GM18909 (cell line): ENCODE results near the gene RSPH1.

ENCODE experiments used
- ATAC-seq: cut with Tn5 transposase; IDR thresholded peaks from one replicate; pipeline ENCODE4 v1.9.1; 2021; ENCODE audit warnings: mild to moderate bottlenecking; ENCODE audit not compliant: unreplicated experiment, poor library complexity

RSPH1 gene

DNA sequence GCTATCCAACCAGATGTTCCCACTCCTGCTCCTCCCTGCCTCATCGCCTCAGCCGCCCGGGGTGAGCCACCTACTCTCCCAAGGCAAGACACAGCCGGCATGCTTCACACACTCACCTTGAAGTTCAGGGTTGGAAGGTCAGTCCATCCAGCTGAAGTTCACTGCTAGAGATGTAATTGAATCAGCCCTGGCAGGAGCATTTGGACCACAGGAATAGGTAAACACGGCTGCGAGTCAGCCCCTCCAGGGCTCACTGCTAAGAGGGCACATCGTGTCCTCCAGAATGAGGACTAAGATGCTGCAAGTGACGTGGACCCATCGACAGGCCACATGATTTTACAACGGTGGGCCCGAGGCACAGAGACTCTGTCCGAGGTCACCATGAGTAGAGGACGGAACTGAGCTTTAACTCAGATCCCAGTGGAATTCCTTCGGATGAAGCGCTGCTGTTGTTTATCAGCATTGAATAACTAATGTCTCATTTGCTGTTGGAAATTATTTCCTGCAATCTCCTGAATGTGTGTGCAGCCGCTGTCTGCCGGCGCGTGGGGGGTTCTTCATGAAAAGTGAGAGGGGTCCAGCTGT lies 41.9 kb downstream of the RSPH1 start:
- ATAC-seq, result no peak

DNA sequence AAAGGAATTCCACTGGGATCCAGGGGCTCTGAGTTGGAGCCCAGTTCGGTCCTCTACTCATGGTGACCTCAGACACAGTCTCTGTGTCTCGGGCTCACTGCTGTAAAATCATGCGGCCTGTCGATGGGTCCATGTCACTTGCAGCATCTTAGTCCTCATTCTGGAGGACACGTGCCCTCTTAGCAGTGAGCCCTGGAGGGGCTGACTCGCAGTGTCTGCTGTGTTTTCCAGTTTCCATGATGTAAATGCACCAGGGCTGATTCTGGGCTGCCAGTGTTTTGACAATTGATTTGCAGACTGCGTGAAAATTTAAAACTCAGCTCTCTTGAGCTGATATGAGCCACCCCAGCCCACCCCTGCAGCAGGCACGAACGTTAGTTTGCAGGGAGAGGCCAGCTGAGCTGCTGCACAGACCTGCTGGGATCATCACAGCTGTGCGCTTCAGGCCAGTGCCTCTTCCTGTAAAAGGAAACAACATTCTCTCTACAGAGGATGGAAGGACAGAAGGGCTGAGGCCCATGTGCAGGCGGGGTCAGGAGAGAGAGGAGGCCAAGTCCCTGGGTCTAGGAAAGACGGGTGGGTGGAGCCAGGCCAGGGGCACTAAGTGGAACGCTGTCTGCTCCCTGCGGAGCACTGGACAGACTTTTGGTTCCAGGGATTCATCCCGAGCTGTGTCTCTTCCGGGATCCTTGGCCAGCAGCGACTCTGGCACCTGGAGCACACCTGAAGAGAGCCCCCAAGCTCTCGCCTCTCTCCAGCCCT lies 42.6 kb downstream of the RSPH1 start:
- no peak for ATAC-seq

DNA sequence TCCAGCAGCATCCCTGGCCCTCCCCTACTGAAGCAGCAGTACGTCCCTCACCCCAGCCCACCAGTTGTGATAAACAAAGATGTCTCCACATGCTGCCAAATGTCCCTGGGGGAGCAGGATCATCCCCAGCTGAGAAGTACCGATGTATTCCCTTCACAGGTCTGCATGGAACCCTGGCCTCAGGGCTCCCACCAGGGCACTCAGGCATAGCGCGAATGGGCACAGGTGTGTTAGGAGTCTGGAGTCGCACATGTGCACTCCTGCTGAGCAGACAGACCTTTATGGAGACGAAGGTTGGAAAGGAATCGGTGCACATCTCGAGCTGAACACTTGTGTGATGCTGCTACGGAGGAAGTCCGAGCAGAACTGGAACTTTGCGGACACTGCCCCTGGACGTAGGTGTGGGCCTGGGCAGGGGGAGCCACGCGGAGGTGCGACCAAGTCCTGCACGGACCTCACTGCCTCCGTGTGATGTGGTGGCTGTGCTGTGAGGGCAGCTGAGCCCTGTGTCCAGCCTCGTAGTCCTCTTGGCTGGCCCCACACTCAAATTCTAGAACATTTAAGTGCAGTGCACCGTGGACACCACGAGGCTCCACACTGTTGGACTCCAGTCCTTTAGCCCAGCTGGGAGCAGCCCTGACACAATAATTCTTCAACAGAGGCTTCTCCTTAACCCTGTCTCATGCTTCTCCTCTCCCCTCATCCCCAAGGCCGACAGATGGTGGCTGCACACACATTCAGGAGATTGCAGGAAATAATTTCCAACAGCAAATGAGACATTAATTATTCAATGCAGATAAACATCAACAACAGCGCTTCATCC lies 43.4 kb downstream of the RSPH1 start:
- ATAC-seq, result no peak

DNA sequence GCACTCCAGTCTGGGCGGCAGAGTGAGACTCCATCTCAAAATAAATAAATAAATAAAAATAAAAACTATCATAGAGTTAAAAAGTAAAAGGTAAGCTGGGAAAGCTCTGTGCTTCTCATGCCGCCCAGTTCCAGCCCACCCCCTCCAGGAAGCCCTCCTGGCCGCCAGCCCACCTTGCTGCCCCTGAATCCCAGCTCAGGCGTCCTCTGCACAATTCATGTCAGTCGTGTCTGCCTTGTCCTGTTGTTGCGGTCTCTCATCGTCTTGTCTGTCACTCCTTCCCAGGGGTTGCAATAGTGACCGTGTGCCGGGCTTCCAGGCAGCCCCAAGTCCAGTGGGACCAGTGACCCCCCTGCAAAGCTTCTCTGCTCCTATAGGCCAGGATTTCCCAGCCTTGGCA lies 44.1 kb downstream of the RSPH1 start:
- ATAC-seq, result no peak

DNA sequence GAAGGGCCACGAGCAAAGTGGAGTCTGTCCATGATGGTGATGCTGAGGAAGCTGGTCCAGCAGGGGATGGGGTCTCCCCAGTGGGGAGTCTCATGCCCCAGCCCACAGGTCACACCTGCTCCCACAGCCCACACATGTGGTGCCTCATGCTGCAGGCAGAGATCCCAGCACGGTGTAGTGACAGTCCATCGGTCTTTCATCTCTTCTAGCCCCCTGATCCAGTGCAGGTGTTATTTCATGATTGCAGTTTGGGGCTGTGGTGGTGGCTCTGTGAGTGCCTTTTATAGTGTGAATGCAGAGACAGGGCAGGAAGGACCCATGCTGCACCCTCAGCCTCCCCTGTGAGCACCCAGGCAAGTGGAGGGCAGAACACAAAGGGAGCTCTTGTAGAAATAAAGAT lies 47.3 kb downstream of the RSPH1 start:
- no peak for ATAC-seq

DNA sequence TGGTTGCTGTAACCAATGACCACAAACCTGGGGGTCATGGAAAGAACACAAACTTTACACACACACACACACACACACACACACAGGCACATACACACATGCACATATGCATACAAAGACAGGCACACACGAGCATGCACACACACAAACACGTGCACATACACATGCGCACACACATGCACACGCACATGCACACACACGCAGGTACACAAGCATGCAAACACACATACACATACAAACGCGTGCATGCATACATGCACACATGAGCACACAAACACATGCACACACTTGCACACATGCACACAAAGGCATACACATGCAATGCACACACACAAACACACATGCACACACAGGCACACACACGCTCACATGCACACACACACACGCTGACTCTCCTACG lies 48.3 kb downstream of the RSPH1 start:
- no peak for ATAC-seq

DNA sequence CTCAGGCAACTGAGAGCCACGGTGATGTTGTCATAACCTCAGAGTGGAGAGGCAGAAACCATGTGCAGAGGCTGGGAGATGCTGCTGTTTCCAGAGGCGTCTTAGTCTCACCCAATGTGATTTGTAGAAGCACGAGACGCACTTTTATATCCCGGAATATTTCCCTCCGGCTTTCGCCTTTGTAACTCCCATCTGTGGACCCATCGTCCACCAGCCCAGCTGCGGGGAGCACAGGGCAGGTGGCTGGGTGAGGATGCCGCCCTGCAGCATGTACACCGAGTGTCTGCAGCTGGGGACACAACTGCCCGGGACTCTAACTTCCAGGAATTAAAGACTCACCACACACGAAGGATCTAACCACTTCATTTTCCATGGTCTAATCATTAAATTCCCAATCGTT lies 48.8 kb downstream of the RSPH1 start:
- no peak for ATAC-seq

DNA sequence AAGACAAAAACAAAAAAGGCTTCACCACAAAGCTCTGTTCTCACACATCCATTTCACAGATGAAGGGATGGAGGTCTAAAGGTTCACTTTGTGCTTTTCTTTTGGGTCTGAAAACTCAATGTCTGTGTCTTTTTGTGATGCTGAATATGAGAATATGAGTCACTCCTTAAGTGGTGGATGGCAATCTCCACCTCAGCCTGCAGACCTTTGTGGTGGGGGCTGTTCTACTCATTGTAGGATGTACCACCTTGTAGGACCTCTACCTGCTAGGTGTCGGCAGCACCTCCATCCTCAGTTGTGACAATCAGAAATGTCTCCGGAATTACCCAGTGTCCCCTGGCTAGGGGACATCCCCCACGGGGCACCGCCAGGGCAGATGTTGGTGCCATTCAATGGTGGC lies 49.5 kb downstream of the RSPH1 start:
- no peak for ATAC-seq

DNA sequence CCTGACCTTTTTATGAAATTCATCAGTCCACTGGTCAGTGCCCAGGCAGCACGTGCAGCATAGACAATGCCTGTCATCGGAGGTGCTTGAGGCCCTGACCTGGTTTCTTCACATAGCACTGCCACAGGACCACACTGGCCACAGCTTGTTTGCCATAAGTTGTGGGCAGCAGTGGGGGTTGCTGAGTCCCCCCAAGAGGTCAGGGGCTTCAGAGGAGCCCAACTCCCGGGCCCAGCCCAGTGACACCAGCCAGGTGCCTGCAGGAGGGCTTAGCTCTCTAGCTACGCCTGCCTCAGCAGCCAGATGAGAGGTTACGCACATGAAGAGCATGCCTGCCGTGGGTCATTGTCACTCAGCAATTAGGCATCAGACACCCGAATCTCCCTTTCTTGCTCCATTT lies 50.7 kb downstream of the RSPH1 start:
- ATAC-seq, result no peak

DNA sequence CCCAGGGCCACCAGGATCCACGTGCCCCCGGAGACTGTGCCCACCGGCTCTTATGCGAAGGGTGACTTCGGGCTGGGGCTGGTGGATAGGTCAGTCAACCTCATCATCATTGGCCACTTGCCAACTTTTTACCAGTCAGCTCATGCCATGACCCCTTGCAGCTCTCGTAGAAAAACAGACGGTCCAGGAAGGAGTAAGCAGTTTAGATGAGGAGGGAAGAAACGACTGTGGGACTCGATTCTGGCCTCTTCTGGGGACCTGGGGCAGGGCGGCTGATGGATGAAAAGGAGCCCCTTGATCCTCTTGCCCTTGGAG lies 51.3 kb downstream of the RSPH1 start:
- no peak for ATAC-seq

DNA sequence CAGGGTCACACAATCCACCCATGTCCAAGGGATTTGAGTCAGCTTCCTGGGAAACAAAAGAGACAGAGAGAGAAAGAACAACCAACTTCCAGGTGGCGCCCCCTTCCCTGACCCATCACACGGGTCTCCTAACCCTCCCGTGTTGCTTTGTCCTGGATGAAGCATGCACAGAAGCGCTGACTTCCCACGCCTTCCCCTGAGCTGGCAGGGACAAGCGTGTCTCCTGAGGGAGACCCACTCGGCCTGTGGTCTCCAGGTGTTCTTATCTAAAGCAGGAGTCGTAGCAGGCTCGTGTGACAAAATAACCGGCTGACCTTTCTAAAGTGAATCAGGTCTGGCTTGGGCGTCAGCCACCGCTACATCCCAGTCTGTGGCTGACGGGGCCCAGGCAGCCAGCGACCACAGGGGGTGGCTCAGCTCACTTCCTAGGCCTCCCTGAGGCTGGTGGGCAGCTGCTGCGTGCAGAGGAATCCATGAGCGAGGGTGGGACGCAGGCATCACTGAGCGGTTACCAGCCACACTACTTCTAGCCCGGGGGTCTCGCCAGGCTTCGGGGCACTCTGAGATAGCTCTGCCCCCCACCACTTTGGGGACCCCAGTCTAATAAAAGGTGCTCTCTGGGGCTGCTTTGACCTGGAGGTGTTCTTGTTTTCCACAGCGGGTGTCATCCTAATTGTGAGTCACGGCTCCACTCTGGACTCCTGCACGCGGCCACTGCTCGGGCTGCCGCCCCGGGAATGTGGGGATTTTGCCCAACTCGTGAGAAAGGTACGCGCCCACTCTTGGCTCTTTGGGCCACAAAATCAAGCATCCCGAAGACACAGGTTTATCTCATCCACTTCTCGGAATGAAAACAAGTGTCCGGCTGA lies 51.9 kb downstream of the RSPH1 start:
- ATAC-seq, result no peak

DNA sequence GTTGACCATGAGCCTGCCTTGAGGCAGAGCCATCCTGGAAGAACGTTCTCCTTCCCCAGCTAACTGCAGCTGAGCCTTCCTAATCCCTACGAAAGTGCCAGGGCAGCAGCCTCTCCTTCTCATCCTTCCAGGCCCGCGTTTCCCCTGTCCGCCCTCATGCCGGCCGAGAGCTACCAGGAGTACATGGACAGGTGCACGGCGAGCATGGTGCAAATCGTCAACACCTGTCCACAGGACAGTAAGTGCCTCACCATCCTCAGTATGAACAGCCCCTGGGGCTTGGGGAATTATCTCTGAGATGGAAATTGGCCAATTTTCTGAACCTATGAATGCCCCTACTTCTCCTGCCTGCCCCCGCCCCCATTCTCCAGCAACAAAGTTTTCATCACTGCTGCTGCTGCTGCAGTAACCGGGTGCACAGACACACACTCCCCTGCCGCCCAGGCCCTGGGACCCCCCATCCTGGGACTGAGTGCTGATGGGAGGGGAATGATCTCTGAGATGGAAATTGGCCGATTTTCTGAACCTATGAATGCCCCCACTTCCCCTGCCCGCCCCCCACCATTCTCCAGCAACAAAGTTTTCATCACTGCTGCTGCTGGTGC lies 52.7 kb downstream of the RSPH1 start:
- ATAC-seq, result no peak

DNA sequence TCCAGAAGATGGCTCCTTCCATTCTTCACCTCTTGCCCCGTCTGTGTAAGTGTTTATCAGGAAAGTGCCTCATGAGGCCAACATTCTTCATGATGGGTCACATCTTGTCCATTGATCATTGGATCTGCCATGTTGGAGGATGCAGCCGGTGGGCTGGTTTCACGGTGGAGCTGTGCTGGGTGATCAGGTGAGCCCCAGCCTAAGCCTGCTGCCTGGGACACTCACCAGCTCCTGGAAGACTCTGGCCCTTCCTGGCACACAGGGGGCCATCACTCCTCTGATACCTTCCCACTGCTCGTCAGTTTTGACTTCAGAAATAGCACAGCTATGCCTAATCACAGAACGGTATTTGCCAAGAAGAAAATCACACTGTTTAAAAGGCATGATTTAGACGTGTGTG lies 54.1 kb downstream of the RSPH1 start:
- ATAC-seq, result no peak

DNA sequence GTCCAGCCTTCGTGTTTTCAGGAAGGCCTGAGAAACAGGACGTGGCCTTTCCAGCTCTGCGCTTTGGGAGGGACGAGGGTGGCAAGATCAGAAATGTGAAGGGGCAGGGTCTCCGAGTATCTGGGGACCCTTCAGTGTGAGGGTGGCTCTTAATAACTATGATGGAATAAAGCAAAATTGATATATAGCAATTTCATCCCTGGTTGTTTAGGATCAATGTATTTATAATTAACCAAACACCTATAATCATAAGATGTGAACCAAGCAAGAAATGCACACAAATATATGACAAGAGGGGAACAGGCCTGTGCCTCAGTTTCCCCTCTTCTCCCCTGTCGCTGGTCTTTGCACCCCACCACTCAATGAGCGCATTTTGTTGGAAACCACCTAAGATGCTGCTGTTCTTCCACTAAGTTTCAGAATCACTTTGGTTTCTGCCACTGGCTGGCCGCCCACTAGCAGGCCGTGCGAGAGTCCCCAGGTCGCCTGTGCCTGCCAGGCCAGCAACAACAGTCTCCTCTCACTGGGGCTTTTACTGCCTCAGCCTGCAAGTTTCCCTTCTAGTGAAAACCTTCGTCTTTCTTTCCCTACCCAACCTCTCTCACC lies 55.7 kb downstream of the RSPH1 start:
- ATAC-seq, result no peak

DNA sequence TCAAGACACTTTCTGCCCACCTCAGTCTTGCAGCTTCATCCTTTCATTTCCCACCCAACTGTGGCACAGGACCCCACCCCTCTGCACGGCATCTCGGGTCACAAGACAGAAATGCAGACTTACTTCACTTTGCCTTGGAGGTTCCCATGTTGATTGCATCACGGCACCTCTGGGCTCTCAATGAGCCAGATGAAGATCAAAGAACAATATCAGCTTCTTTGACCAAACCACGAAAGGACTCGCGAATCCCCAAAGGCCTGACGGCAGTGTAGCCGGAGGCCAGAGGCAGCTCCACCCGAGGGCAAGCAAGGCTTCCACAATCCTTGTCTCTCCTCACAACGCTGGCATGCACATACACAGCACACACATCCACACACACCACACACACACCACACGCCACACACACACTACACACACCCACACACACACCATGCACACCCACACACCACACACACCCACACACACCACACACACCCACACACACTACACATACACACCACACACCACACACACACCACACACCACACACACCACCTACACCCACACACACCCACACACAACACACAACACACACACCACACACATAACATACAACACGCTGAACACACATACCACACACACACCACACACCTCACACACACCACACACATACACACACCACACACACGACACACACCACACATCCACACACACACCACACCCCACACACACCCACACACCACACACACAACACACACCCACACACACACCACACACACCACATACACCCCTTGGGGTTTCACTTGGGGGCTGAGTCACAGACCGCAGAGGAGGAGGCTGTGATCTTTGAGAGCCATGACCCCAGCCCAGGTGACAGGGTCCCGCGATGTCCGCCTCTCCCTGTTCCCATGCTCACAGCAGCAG lies 56.5 kb downstream of the RSPH1 start:
- ATAC-seq, result no peak

DNA sequence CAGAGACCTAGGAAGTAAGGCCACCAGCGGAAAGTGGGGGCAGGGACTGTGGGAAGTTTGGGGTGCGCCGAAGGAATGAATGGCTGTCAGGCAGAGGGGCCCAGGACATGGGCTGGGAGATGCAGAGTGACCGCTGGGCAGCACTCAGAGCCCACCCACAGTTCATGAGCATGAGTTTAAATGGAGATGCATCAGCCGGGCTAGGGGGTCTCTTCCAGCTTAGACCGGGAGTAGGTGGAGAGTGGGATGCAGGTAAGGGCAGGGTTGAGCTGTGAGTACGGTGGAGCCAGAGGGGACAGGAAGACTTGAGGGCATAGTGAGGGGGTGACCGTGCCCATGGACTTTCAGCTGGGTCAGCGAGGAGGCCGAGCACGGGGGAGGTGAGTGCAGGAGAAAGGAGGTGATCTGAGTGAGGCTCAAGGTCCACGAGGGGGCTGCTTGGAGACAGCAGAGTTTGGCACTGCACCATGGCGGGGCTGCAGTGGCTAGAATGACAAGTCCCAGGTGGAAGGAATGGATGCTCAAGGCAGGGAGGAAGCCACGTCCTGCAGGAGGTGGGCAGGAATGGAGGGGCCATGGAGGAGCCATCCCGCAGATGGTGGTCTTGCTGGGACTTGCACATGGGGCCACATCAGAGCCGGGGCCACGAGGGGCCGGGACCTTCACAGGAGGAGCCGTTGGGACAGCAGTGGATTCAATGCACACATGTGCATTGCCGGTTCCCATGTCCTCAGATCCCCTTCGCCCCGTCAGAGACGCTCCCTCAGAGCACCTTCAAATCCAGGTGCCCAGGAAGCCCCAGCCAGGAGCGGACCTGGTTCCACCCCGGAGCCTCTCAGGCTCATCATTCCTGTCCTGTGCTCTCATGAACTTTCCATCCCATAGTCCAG lies 57.5 kb downstream of the RSPH1 start:
- ATAC-seq, result no peak

DNA sequence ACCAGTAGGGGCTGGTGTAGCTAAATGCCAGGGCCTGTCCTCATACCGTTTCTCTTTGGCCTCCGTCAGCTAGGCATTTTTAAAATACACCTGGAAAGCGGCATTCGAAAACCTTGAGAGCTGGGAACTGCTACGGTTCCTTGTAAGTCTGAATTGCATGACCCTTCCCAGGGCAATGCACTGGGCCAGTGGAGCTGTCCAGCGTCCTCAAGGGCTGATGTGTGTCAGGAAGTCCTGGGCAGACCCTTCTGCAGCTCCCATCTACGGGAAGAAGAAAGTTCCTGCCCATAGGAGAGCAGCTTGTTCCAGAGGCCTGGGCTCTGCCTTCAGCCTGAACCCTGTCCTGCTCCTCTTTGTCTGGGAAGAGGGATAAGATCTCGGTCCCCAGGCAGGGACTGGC lies 58.2 kb downstream of the RSPH1 start:
- ATAC-seq, result no peak

DNA sequence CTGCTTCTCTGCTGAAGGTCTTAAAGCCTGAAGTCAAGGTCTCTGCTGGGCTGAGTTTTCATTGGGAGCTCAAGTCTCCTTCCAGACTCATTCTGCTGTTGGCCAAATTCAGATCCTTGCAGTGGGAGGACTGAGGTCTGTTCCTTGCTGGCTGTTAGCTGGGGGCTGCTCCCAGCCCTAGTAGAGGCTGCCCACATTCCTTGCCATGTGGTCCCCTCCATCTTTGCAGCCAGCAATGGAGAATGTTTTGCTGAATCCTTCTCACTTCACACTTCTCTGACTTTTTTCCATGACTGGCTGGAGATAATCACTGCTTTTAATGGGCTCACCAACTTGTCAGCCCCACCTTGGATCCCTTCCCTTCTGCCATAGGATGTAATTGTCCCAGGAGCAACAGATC lies 59.1 kb downstream of the RSPH1 start:
- no peak for ATAC-seq
